ENCODE results near the gene ACTL9. TPM values are rescaled to one million over a fixed set of nuclear protein-coding genes. Genes with fewer than 3 reads are reported as not detected.

The ACTL9 gene
- total RNA-seq, 1 donor from 2014 or later, result not detected

Other genes with a start within 250 kb of the ACTL9 start
- not detected in 2 replicates for gene PRAM1, start 196.2 kb downstream of the ACTL9 start, total RNA-seq
- 2.2 and 2.4 TPM in 2 replicates for gene ZNF414, start 184.6 kb downstream of the ACTL9 start, total RNA-seq
- 0.22 and 0.40 TPM in 2 replicates for gene MYO1F, start 121.4 kb downstream of the ACTL9 start, total RNA-seq
- gene ADAMTS10, start 88.1 kb downstream of the ACTL9 start, total RNA-seq, result 4.1 and 17.1 TPM in 2 replicates
- gene NFILZ, start 68.2 kb downstream of the ACTL9 start, total RNA-seq, result not detected in 2 replicates
- not detected in 2 replicates for gene OR2Z1, start 22.8 kb upstream of the ACTL9 start, total RNA-seq
- 1.1 and 3.6 TPM in 2 replicates for gene ZNF558, start 133.5 kb upstream of the ACTL9 start, total RNA-seq
- not detected in 2 replicates for gene MBD3L1, start 133.6 kb upstream of the ACTL9 start, total RNA-seq

Measured in lung microvascular endothelial cell (primary cell).